Body of pancreas (tissue), 4 donors: ENCODE data around the gene SLC34A3. TPM values are rescaled to one million over a fixed set of nuclear protein-coding genes. Genes with fewer than 3 reads are reported as not detected.

ENCODE experiments used
- ATAC-seq: fragments of 150-250 bp; one replicate; pipeline ENCODE4 v1.9.1; 2016
- DNase-seq, 4 donors: peaks; one replicate each; pipeline ENCODE4 v3.0.0-alpha.2; 2019
- H3K27ac ChIP-seq, 4 donors: fragments of 200-600 bp; sonication (generic); 1 replicate in 3 of 4; 2 replicates in 1 of 4; pipeline versions ENCODE4 v1.5.1 to v1.6.1; 2016 to 2019; ENCODE audit warnings: mild to moderate bottlenecking in 1 of 4, mixed read lengths in 1 of 4, moderate library complexity in 1 of 4
- H3K27me3 ChIP-seq, 2 donors: fragments of 200-600 bp; sonication (generic); one replicate each; pipeline ENCODE4 v1.6.0; 2016; ENCODE audit warnings: mild to moderate bottlenecking in 1 of 2
- H3K36me3 ChIP-seq, 2 donors: fragments of 200-600 bp; sonication (generic); replicated peaks in 1 of 2; 2 replicates each; pipeline ENCODE4 v1.5.1; 2016; ENCODE audit warnings: low read depth in 2 of 2; ENCODE audit not compliant: insufficient read depth in 1 of 2
- H3K4me1 ChIP-seq: fragments of 200-600 bp; sonication (generic); one replicate; pipeline ENCODE4 v1.6.0; 2016
- H3K4me3 ChIP-seq, 2 donors: fragments of 200-600 bp; sonication (generic); 1 replicate in 1 of 2; 2 replicates in 1 of 2; pipeline ENCODE4 v1.5.1; 2016 to 2019
- H3K9me3 ChIP-seq, 3 donors: fragments of 200-600 bp; sonication (generic); 1 replicate in 2 of 3; 2 replicates in 1 of 3; pipeline ENCODE4 v1.5.1; 2016
- CTCF ChIP-seq, 7 experiments: fragments of 450-650 bp in 4 of 7; fragments of 200-600 bp in 3 of 7; sonication (generic) in 3 of 7; IDR thresholded peaks; one replicate each; pipeline ENCODE4 v1.5.1; 2016 to 2019; ENCODE audit warnings: antibody characterized with exemption in 7 of 7
- POLR2A ChIP-seq, 3 donors: fragments of 450-650 bp; IDR thresholded peaks; one replicate each; pipeline ENCODE4 v1.6.1; 2016; ENCODE audit warnings: antibody characterized with exemption in 3 of 3, mild to moderate bottlenecking in 2 of 3
- WGBS, 2 donors: methylation state at CpG; one replicate each; pipeline ENCODE4 v1.1.5; 2017; 5-methylcytosine and 5-hydroxymethylcytosine counted together
- intact Hi-C: fragments of 100-400 bp; cut with DNase I; formaldehyde crosslinking; loops from one replicate; pipeline ENCODE4 v1.15.1; 2023
- total RNA-seq, 2 donors: library from RNA; depleted of rRNA; stranded (reverse); fragments of >200 nt; gene quantifications; one replicate each; pipeline ENCODE4 v1.1.0, GENCODE V29; 2016

The SLC34A3 gene
- total RNA-seq, 2 donors from 2014 or later, result 0.33 TPM; not detected in 1

GRCh38 chr9:137228506-137228967, 2.2 kb upstream of the SLC34A3 start:
- H3K27me3 ChIP-seq, result peaks cover 0 to 16% of the 10 kb centered on the region in 2 donors
- H3K4me1 ChIP-seq, result peaks cover 29% of the 10 kb centered on the region
- DNase-seq (no peak), ATAC-seq (no peak)
- no peak overlapping the region for H3K4me3 ChIP-seq
- intact Hi-C loops, result no loop called here
- H3K36me3 ChIP-seq, result no peaks in the 10 kb centered on the region
- TF ChIP-seq POLR2A (IDR thresholded peaks at IDR 0.05) (no peak), CTCF (IDR thresholded peaks at IDR 0.05) (no peak)
- no peak overlapping the region for H3K27ac ChIP-seq
- H3K9me3 ChIP-seq, result no peaks in the 10 kb centered on the region
- WGBS, 2 donors, result 39% methylated on average over 26 of the region's 29 CpGs; no CpG with 5 or more reads in 1 of the 2 donors

DNA sequence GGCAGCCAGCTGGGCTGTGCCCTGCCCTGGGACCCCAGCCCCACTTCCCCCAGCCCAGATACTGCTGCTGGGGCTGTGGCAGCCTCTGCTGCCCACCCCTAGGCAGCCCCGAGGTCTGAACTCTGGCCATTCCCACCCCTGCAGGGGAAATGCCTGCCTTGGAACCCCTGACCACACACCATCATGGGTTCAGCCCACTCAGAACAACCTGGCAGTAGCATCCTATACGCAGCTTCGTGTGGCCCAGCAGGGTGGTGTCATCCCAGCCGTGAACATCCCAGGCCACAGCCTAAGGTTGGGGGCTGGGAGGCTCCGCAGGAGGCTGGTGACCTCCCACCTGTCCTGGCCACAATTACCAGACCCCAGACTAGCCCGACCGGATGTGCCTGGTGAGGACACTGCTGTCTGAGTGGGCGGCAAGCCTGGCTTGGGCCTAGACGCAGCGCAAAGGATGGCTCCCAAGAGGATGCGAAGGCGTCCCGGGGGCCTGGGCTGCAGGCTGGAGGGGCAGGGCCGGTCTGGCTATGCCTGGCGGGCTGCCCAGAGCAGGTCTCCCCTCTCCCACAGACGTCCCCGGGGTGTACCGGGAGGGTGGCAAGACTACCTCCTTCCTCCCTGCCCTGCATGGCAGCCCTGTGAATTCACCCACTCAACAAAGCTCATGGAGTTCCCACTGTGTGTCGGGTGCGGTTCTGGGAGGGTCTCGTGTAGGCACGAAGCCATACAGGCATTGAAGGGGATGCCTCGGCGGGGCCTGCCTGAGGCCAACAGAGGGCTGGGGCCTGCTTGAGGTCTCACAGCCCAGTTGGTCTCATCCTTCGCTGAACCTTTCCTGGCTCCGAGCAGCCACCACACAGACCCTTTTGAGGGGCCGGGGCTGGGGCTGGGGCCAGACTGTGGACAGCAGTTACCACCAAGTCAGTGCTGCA, 1.5 kb upstream of the SLC34A3 start:
- 61 to 70% methylated on average over 21 to 26 of the region's 27 CpGs for WGBS, 2 donors
- Histone ChIP-seq H3K36me3 (no peaks in the 10 kb centered on the region), H3K4me3 (no peak overlapping the region), H3K9me3 (no peaks in the 10 kb centered on the region), H3K27ac (no peak overlapping the region), H3K4me1 (peaks cover 23% of the 10 kb centered on the region), H3K27me3 (peaks cover 0 to 18% of the 10 kb centered on the region in 2 donors)
- TF ChIP-seq CTCF (IDR thresholded peaks at IDR 0.05) (no peak), POLR2A (IDR thresholded peaks at IDR 0.05) (no peak)
- intact Hi-C loops, result no loop called here
- DNase-seq, result no peak
- no peak for ATAC-seq

GRCh38 chr9:137229903-137230704, 597 bp upstream of the SLC34A3 start:
- no peaks in the 10 kb centered on the region for H3K36me3 ChIP-seq
- WGBS, 2 donors, result 54 to 65% methylated on average over 10 to 29 of the region's 31 CpGs
- H3K27me3 ChIP-seq, result peaks cover 0 to 20% of the 10 kb centered on the region in 2 donors
- intact Hi-C loops, result loop anchor here (5.0 kb wide), 2 partner anchors 38 to 113 kb away; no protein-coding TSS in a partner anchor
- no peak for ATAC-seq
- H3K9me3 ChIP-seq, result no peaks in the 10 kb centered on the region
- TF ChIP-seq POLR2A (IDR thresholded peaks at IDR 0.05) (no peak), CTCF (IDR thresholded peaks at IDR 0.05) (no peak)
- H3K4me3 ChIP-seq, result no peak overlapping the region
- DNase-seq, result no peak
- no peak overlapping the region for H3K27ac ChIP-seq
- H3K4me1 ChIP-seq, result peaks cover 22% of the 10 kb centered on the region

- TF ChIP-seq POLR2A (IDR thresholded peaks at IDR 0.05) (no peak), CTCF (IDR thresholded peaks at IDR 0.05) (no peak)
- H3K9me3 ChIP-seq, result no peaks in the 10 kb centered on the region
- H3K36me3 ChIP-seq, result no peaks in the 10 kb centered on the region
- intact Hi-C loops, result loop anchor here (5.0 kb wide), 2 partner anchors 39 to 114 kb away; no protein-coding TSS in a partner anchor
- peaks cover 0 to 26% of the 10 kb centered on the region in 2 donors for H3K27me3 ChIP-seq
- H3K4me1 ChIP-seq, result peaks cover 27% of the 10 kb centered on the region
- H3K4me3 ChIP-seq, result no peak overlapping the region
- DNase-seq (no peak), ATAC-seq (no peak)
- H3K27ac ChIP-seq, result no peak overlapping the region
- 85 to 88% methylated on average over 16 to 22 of the region's 23 CpGs for WGBS, 2 donors
Observed at GRCh38 chr9:137231372-137232039, 805 bp downstream of the SLC34A3 start.
